GM23338 (cell line): ENCODE results near the gene ZYG11B. TPM values are rescaled to one million over a fixed set of nuclear protein-coding genes. Genes with fewer than 3 reads are reported as not detected.

Experiments used
- ATAC-seq: fragments of 200-7000 bp; cut with Tn5 transposase; 3 replicates; pipeline ENCODE4 v1.9.1; 2020
- DNase-seq: peaks from one replicate; pipeline ENCODE4 v3.0.0-alpha.2; 2015; ENCODE audit warnings: low spot score
- H2AFZ ChIP-seq: fragments of 200-600 bp; sonication (generic); 2 replicates; pipeline ENCODE4 v1.8.0; 2016; ENCODE audit warnings: antibody characterized with exemption, mild to moderate bottlenecking, moderate library complexity
- H3F3A ChIP-seq: fragments of 200-600 bp; sonication (generic); replicated peaks from 2 replicates; pipeline ENCODE4 v1.8.0; 2017; ENCODE audit warnings: antibody characterized with exemption, mixed run types, low read depth
- H3K27ac ChIP-seq: fragments of 200-600 bp; sonication (generic); 2 replicates; pipeline ENCODE4 v1.6.1; 2016; ENCODE audit warnings: low read depth
- H3K27me3 ChIP-seq: fragments of 200-600 bp; sonication (generic); 2 replicates; pipeline ENCODE4 v1.8.0; 2016; ENCODE audit warnings: mild to moderate bottlenecking, mixed run types, moderate library complexity; ENCODE audit not compliant: insufficient read depth
- H3K36me3 ChIP-seq: fragments of 200-600 bp; sonication (generic); 2 replicates; pipeline ENCODE4 v1.8.0; 2016; ENCODE audit warnings: mild to moderate bottlenecking; ENCODE audit not compliant: insufficient read depth
- H3K4me1 ChIP-seq: fragments of 200-600 bp; sonication (generic); 2 replicates; pipeline ENCODE4 v1.8.0; 2016; ENCODE audit warnings: mild to moderate bottlenecking, moderate library complexity; ENCODE audit not compliant: insufficient read depth
- H3K4me2 ChIP-seq: fragments of 200-600 bp; sonication (generic); 2 replicates; pipeline ENCODE4 v1.7.1; 2017; ENCODE audit warnings: mixed run types
- H3K4me3 ChIP-seq: fragments of 200-600 bp; sonication (generic); 2 replicates; pipeline ENCODE4 v1.6.1; 2016; ENCODE audit warnings: mixed run types
- H3K79me2 ChIP-seq: fragments of 200-600 bp; sonication (generic); replicated peaks from 2 replicates; pipeline ENCODE4 v1.8.0; 2017; ENCODE audit warnings: mild to moderate bottlenecking; ENCODE audit not compliant: insufficient read depth
- H3K9me2 ChIP-seq: fragments of 200-600 bp; sonication (generic); 2 replicates; pipeline ENCODE4 v1.8.0; 2017; ENCODE audit not compliant: insufficient read depth
- H4K20me1 ChIP-seq: fragments of 200-600 bp; sonication (generic); replicated peaks from 2 replicates; pipeline ENCODE4 v1.8.0; 2017; ENCODE audit warnings: mild to moderate bottlenecking; ENCODE audit not compliant: insufficient read depth
- H3K27ac Mint-ChIP-seq: 2 replicates; pipeline ENCODE4 v1.8.0; 2020; ENCODE audit warnings: inconsistent platforms, mild to moderate bottlenecking, moderate library complexity, mixed read lengths
- H3K27me3 Mint-ChIP-seq: 3 replicates; pipeline ENCODE4 v1.8.0; 2022; ENCODE audit warnings: low read depth, mild to moderate bottlenecking, moderate library complexity, mixed read lengths, inconsistent platforms; ENCODE audit not compliant: insufficient read depth, poor library complexity
- H3K36me3 Mint-ChIP-seq: 3 replicates; pipeline ENCODE4 v1.8.0; 2021; ENCODE audit warnings: low read depth, mild to moderate bottlenecking, inconsistent platforms, moderate library complexity, mixed read lengths
- H3K4me1 Mint-ChIP-seq: 3 replicates; pipeline ENCODE4 v1.8.0; 2020; ENCODE audit warnings: mild to moderate bottlenecking, inconsistent platforms, mixed read lengths
- H3K4me3 Mint-ChIP-seq: 3 replicates; pipeline ENCODE4 v1.8.0; 2021; ENCODE audit warnings: moderate library complexity, mild to moderate bottlenecking, inconsistent platforms, mixed read lengths
- H3K9me3 Mint-ChIP-seq: 3 replicates; pipeline ENCODE4 v1.8.0; 2020; ENCODE audit warnings: moderate library complexity, mild to moderate bottlenecking, inconsistent platforms, mixed read lengths
- CREB1 ChIP-seq: fragments of 250-450 bp; sonication (Bioruptor Pico); IDR thresholded peaks from 2 replicates; pipeline ENCODE4 v1.5.0; 2020; ENCODE audit warnings: low read depth, mild to moderate bottlenecking, moderate library complexity
- EZH2 ChIP-seq: fragments of 200-600 bp; sonication (generic); IDR thresholded peaks from one replicate; pipeline ENCODE4 v1.8.0; 2017; ENCODE audit warnings: antibody characterized with exemption, mild to moderate bottlenecking, low read depth; ENCODE audit not compliant: unreplicated experiment
- EZH2phosphoT487 ChIP-seq: fragments of 200-600 bp; sonication (generic); IDR thresholded peaks from one replicate; pipeline ENCODE4 v1.8.1; 2018; ENCODE audit warnings: antibody characterized with exemption; ENCODE audit not compliant: unreplicated experiment
- JUNB ChIP-seq: IDR thresholded peaks from one replicate; pipeline ENCODE4 v1.6.1; 2016; ENCODE audit warnings: antibody characterized with exemption; ENCODE audit not compliant: unreplicated experiment
- NANOG ChIP-seq: IDR thresholded peaks from 2 replicates; pipeline ENCODE4 v1.6.1; 2016; ENCODE audit warnings: antibody characterized with exemption, borderline replicate concordance
- POLR2AphosphoS5 ChIP-seq: IDR thresholded peaks from 2 replicates; pipeline ENCODE4 v1.6.1; 2016; ENCODE audit warnings: antibody characterized with exemption, low read depth
- STAT1 ChIP-seq: IDR thresholded peaks from one replicate; pipeline ENCODE4 v1.6.1; 2016; ENCODE audit warnings: antibody characterized with exemption; ENCODE audit not compliant: unreplicated experiment
- ZNF114 ChIP-seq: fragments of 250-450 bp; sonication (Bioruptor Pico); IDR thresholded peaks from 2 replicates; pipeline ENCODE4 v1.5.0; 2020; ENCODE audit warnings: mild to moderate bottlenecking, moderate library complexity
- ZNF331 ChIP-seq: fragments of 250-450 bp; sonication (Bioruptor Pico); IDR thresholded peaks from 2 replicates; pipeline ENCODE4 v1.5.0; 2020; ENCODE audit warnings: low read depth, mild to moderate bottlenecking, moderate library complexity
- polyA plus RNA-seq: library from polyadenylated mRNA; unstranded; fragments of >200 nt; fragmentation: Nextera tagmentation; extraction: Ambion mirVana; gene quantifications from 2 replicates; pipeline ENCODE4 v1.2.1, GENCODE V29; 2016
- total RNA-seq: library from RNA; depleted of rRNA; stranded (reverse); fragments of >200 nt; shearing (Covaris generic); gene quantifications from 2 replicates; pipeline ENCODE4 v1.2.3, GENCODE V29; 2014
- TF ChIP-seq, protein P1 (sequence below): IDR thresholded peaks from one replicate; pipeline ENCODE4 v1.6.1; 2018; ENCODE audit warnings: antibody characterized with exemption; ENCODE audit not compliant: unreplicated experiment
- TF ChIP-seq, protein P2 (sequence below), 2 experiments: fragments of 200-600 bp in 1 of 2; sonication (generic) in 1 of 2; conservative IDR thresholded peaks; 2 replicates each; pipeline versions ENCODE4 v1.5.1 to v1.6.1; 2016 to 2017; ENCODE audit warnings: antibody characterized with exemption in 2 of 2, low read depth in 2 of 2, mild to moderate bottlenecking in 2 of 2, moderate library complexity in 1 of 2
- TF ChIP-seq, protein P3 (sequence below): fragments of 250-450 bp; sonication (Bioruptor Pico); IDR thresholded peaks from 2 replicates; pipeline ENCODE4 v1.5.0; 2020; ENCODE audit warnings: mild to moderate bottlenecking, moderate library complexity
- TF ChIP-seq, protein P4 (sequence below): IDR thresholded peaks from 2 replicates; pipeline ENCODE4 v1.6.1; 2016; ENCODE audit warnings: antibody characterized with exemption

Gene ZYG11B
- total and polyA plus RNA-seq, 2 experiments from 2014 or later: 7.8 to 42.3 TPM

DNA sequence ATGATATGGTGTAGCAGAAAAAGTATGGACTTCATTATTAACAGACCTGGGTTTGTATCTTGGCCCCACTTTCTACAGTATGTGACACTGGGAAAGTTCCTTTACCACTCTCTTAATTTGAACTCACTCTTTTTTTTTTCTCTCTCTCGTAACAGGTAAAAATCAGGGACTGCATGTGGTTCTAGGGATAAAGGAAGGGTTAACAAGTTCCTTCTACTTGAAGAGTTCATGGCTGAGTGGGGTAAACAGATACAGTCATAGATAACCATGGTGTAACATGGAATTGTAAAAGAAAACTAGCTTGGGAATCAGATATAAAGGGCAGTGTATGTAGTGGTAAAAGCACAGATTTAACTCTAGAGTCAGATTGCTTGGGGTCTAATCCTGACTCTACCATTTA, 21.2 kb downstream of the ZYG11B start:
- H3K4me1 Mint-ChIP-seq: peaks cover 6% of the 10 kb centered on the region; the same call in 2 of the 3 replicates
- Histone ChIP-seq H3K4me3 (no peak overlapping the region), H2AFZ (no peak overlapping the region), H3F3A (0 out of 2 replicates have a peak, but pooled peaks cover 3% of the 10 kb centered on the region), H3K36me3 (no peaks in the 10 kb centered on the region), H3K79me2 (peaks cover 39% of the 10 kb centered on the region), H3K27me3 (no peaks in the 10 kb centered on the region), H3K4me1 (peaks cover 8% of the 10 kb centered on the region; the same call in 1 of the 2 replicates), H3K4me2 (no peak overlapping the region), H3K27ac (no peak overlapping the region), H3K9me2 (no peaks in the 10 kb centered on the region), H4K20me1 (peaks cover 8% of the 10 kb centered on the region)
- TF ChIP-seq JUNB (no peak), ZNF114 (no peak), STAT1 (no peak), EZH2 (no peak), NANOG (no peak), ZNF331 (no peak), EZH2phosphoT487 (no peak), CREB1 (CRISPR knock-in tag) (no peak), POLR2AphosphoS5 (no peak)
- TF ChIP-seq, protein P1, sequence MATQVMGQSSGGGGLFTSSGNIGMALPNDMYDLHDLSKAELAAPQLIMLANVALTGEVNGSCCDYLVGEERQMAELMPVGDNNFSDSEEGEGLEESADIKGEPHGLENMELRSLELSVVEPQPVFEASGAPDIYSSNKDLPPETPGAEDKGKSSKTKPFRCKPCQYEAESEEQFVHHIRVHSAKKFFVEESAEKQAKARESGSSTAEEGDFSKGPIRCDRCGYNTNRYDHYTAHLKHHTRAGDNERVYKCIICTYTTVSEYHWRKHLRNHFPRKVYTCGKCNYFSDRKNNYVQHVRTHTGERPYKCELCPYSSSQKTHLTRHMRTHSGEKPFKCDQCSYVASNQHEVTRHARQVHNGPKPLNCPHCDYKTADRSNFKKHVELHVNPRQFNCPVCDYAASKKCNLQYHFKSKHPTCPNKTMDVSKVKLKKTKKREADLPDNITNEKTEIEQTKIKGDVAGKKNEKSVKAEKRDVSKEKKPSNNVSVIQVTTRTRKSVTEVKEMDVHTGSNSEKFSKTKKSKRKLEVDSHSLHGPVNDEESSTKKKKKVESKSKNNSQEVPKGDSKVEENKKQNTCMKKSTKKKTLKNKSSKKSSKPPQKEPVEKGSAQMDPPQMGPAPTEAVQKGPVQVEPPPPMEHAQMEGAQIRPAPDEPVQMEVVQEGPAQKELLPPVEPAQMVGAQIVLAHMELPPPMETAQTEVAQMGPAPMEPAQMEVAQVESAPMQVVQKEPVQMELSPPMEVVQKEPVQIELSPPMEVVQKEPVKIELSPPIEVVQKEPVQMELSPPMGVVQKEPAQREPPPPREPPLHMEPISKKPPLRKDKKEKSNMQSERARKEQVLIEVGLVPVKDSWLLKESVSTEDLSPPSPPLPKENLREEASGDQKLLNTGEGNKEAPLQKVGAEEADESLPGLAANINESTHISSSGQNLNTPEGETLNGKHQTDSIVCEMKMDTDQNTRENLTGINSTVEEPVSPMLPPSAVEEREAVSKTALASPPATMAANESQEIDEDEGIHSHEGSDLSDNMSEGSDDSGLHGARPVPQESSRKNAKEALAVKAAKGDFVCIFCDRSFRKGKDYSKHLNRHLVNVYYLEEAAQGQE: no peak
- TF ChIP-seq, protein P2, sequence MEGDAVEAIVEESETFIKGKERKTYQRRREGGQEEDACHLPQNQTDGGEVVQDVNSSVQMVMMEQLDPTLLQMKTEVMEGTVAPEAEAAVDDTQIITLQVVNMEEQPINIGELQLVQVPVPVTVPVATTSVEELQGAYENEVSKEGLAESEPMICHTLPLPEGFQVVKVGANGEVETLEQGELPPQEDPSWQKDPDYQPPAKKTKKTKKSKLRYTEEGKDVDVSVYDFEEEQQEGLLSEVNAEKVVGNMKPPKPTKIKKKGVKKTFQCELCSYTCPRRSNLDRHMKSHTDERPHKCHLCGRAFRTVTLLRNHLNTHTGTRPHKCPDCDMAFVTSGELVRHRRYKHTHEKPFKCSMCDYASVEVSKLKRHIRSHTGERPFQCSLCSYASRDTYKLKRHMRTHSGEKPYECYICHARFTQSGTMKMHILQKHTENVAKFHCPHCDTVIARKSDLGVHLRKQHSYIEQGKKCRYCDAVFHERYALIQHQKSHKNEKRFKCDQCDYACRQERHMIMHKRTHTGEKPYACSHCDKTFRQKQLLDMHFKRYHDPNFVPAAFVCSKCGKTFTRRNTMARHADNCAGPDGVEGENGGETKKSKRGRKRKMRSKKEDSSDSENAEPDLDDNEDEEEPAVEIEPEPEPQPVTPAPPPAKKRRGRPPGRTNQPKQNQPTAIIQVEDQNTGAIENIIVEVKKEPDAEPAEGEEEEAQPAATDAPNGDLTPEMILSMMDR (conservative IDR thresholded peaks at IDR 0.05; ENCODE audit: low read depth in 2 of 2): no peak
- TF ChIP-seq, protein P3, sequence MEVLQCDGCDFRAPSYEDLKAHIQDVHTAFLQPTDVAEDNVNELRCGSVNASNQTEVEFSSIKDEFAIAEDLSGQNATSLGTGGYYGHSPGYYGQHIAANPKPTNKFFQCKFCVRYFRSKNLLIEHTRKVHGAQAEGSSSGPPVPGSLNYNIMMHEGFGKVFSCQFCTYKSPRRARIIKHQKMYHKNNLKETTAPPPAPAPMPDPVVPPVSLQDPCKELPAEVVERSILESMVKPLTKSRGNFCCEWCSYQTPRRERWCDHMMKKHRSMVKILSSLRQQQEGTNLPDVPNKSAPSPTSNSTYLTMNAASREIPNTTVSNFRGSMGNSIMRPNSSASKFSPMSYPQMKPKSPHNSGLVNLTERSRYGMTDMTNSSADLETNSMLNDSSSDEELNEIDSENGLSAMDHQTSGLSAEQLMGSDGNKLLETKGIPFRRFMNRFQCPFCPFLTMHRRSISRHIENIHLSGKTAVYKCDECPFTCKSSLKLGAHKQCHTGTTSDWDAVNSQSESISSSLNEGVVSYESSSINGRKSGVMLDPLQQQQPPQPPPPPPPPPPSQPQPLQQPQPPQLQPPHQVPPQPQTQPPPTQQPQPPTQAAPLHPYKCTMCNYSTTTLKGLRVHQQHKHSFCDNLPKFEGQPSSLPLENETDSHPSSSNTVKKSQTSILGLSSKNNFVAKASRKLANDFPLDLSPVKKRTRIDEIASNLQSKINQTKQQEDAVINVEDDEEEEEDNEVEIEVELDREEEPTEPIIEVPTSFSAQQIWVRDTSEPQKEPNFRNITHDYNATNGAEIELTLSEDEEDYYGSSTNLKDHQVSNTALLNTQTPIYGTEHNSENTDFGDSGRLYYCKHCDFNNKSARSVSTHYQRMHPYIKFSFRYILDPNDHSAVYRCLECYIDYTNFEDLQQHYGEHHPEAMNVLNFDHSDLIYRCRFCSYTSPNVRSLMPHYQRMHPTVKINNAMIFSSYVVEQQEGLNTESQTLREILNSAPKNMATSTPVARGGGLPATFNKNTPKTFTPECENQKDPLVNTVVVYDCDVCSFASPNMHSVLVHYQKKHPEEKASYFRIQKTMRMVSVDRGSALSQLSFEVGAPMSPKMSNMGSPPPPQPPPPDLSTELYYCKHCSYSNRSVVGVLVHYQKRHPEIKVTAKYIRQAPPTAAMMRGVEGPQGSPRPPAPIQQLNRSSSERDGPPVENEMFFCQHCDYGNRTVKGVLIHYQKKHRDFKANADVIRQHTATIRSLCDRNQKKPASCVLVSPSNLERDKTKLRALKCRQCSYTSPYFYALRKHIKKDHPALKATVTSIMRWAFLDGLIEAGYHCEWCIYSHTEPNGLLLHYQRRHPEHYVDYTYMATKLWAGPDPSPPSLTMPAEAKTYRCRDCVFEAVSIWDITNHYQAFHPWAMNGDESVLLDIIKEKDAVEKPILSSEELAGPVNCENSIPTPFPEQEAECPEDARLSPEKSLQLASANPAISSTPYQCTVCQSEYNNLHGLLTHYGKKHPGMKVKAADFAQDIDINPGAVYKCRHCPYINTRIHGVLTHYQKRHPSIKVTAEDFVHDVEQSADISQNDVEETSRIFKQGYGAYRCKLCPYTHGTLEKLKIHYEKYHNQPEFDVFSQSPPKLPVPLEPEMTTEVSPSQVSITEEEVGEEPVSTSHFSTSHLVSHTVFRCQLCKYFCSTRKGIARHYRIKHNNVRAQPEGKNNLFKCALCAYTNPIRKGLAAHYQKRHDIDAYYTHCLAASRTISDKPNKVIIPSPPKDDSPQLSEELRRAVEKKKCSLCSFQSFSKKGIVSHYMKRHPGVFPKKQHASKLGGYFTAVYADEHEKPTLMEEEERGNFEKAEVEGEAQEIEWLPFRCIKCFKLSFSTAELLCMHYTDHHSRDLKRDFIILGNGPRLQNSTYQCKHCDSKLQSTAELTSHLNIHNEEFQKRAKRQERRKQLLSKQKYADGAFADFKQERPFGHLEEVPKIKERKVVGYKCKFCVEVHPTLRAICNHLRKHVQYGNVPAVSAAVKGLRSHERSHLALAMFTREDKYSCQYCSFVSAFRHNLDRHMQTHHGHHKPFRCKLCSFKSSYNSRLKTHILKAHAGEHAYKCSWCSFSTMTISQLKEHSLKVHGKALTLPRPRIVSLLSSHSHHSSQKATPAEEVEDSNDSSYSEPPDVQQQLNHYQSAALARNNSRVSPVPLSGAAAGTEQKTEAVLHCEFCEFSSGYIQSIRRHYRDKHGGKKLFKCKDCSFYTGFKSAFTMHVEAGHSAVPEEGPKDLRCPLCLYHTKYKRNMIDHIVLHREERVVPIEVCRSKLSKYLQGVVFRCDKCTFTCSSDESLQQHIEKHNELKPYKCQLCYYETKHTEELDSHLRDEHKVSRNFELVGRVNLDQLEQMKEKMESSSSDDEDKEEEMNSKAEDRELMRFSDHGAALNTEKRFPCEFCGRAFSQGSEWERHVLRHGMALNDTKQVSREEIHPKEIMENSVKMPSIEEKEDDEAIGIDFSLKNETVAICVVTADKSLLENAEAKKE (CRISPR knock-in tag): no peak
- TF ChIP-seq, protein P4, sequence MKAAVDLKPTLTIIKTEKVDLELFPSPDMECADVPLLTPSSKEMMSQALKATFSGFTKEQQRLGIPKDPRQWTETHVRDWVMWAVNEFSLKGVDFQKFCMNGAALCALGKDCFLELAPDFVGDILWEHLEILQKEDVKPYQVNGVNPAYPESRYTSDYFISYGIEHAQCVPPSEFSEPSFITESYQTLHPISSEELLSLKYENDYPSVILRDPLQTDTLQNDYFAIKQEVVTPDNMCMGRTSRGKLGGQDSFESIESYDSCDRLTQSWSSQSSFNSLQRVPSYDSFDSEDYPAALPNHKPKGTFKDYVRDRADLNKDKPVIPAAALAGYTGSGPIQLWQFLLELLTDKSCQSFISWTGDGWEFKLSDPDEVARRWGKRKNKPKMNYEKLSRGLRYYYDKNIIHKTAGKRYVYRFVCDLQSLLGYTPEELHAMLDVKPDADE: no peak
- ATAC-seq (no peak), DNase-seq (no peak)
- peaks cover 4% of the 10 kb centered on the region; the same call in 2 of the 3 replicates for H3K9me3 Mint-ChIP-seq
- H3K4me3 Mint-ChIP-seq: no peak overlapping the region
- H3K27ac Mint-ChIP-seq: no peak overlapping the region
- H3K36me3 Mint-ChIP-seq: peaks cover under 1% of the 10 kb centered on the region; the same call in 1 of the 3 replicates
- H3K27me3 Mint-ChIP-seq: peaks cover 1% of the 10 kb centered on the region
